WTC11 (cell line): ENCODE data around the gene CITED4. TPM values are rescaled to one million over a fixed set of nuclear protein-coding genes. Genes with fewer than 3 reads are reported as not detected.

Experiments
- ATAC-seq: fragments of 200-7000 bp; cut with Tn5 transposase; 2 replicates; pipeline ENCODE4 v1.10.0; 2021; ENCODE audit warnings: mild to moderate bottlenecking, moderate library complexity
- CTCF ChIA-PET: fragments of 300-600 bp; sonication (Branson Sonifier 250); formaldehyde crosslinking; loops from one replicate; lab custom pipeline; 2021; ENCODE audit warnings: antibody characterized with exemption; lab: Charles Lee
- POLR2A ChIA-PET: fragments of 350-600 bp; sonication (Branson Sonifier 250); formaldehyde crosslinking; loops from one replicate; lab custom pipeline; 2021; ENCODE audit warnings: antibody characterized with exemption; lab: Charles Lee
- DNase-seq: peaks from one replicate; pipeline ENCODE4 v3.0.0; 2021; ENCODE audit warnings: low spot score
- H3K27ac Mint-ChIP-seq: 2 replicates; pipeline ENCODE4 v1.8.0; 2021; ENCODE audit warnings: mixed read lengths
- H3K27me3 Mint-ChIP-seq: 2 replicates; pipeline ENCODE4 v1.8.0; 2021; ENCODE audit warnings: low read depth, mild to moderate bottlenecking, moderate library complexity, mixed read lengths
- H3K36me3 Mint-ChIP-seq: 2 replicates; pipeline ENCODE4 v1.8.0; 2021; ENCODE audit warnings: mixed read lengths
- H3K4me1 Mint-ChIP-seq: 2 replicates; pipeline ENCODE4 v1.8.0; 2022; ENCODE audit warnings: mixed read lengths
- H3K4me3 Mint-ChIP-seq: 2 replicates; pipeline ENCODE4 v1.8.0; 2021; ENCODE audit warnings: mild to moderate bottlenecking, moderate library complexity, mixed read lengths
- H3K9me3 Mint-ChIP-seq: 2 replicates; pipeline ENCODE4 v1.8.0; 2021; ENCODE audit warnings: mixed read lengths
- E2F1 ChIP-seq: sonication (generic); formaldehyde crosslinking; IDR thresholded peaks from 2 replicates; pipeline ENCODE4 v1.8.0; 2022; ENCODE audit warnings: mild to moderate bottlenecking, missing genetic modification reagents
- EMX1 ChIP-seq: fragments of 250-450 bp; sonication (Bioruptor Pico); IDR thresholded peaks from 2 replicates; pipeline ENCODE4 v1.8.0; 2021; ENCODE audit warnings: mild to moderate bottlenecking
- GABPB1 ChIP-seq: sonication (generic); formaldehyde crosslinking; IDR thresholded peaks from 2 replicates; pipeline ENCODE4 v1.8.1; 2023; ENCODE audit warnings: mild to moderate bottlenecking, missing genetic modification reagents
- GRHL2 ChIP-seq: fragments of 250-450 bp; sonication (Bioruptor Pico); IDR thresholded peaks from 2 replicates; pipeline ENCODE4 v1.8.0; 2022; ENCODE audit warnings: mild to moderate bottlenecking, moderate library complexity; ENCODE audit not compliant: insufficient replicate concordance, severe bottlenecking
- HMGA2 ChIP-seq: fragments of 250-450 bp; sonication (Bioruptor Pico); IDR thresholded peaks from 2 replicates; pipeline ENCODE4 v1.4.0; 2021; ENCODE audit warnings: mild to moderate bottlenecking, moderate library complexity
- IRF2 ChIP-seq: sonication (generic); formaldehyde crosslinking; IDR thresholded peaks from 2 replicates; pipeline ENCODE4 v1.8.0; 2022; ENCODE audit warnings: low read depth, missing genetic modification reagents, borderline replicate concordance
- JAZF1 ChIP-seq: fragments of 250-450 bp; sonication (Bioruptor Pico); IDR thresholded peaks from 2 replicates; pipeline ENCODE4 v1.9.0; 2021; ENCODE audit warnings: moderate library complexity, mild to moderate bottlenecking, inconsistent platforms
- MXD4 ChIP-seq: fragments of 250-450 bp; sonication (Bioruptor Pico); IDR thresholded peaks from 2 replicates; pipeline ENCODE4 v1.8.0; 2021; ENCODE audit warnings: mild to moderate bottlenecking, moderate library complexity, borderline replicate concordance
- NR3C1 ChIP-seq: sonication (generic); formaldehyde crosslinking; conservative IDR thresholded peaks from 2 replicates; pipeline ENCODE4 v1.8.1; 2023; ENCODE audit warnings: low read depth, mild to moderate bottlenecking, missing genetic modification reagents
- PRRX2 ChIP-seq: fragments of 250-450 bp; sonication (Bioruptor Pico); IDR thresholded peaks from 2 replicates; pipeline ENCODE4 v1.8.0; 2021; ENCODE audit warnings: mild to moderate bottlenecking
- TEAD4 ChIP-seq: sonication (generic); formaldehyde crosslinking; IDR thresholded peaks from 2 replicates; pipeline ENCODE4 v1.8.0; 2022; ENCODE audit warnings: mild to moderate bottlenecking, missing genetic modification reagents
- TP53 ChIP-seq: sonication (generic); formaldehyde crosslinking; IDR thresholded peaks from 2 replicates; pipeline ENCODE4 v1.8.1; 2023; ENCODE audit warnings: mild to moderate bottlenecking, missing genetic modification reagents
- ZNF121 ChIP-seq: sonication (generic); formaldehyde crosslinking; IDR thresholded peaks from 2 replicates; pipeline ENCODE4 v1.8.0; 2023; ENCODE audit warnings: missing genetic modification reagents
- ZNF512 ChIP-seq: sonication (generic); formaldehyde crosslinking; IDR thresholded peaks from 2 replicates; pipeline ENCODE4 v1.8.1; 2022; ENCODE audit warnings: missing genetic modification reagents, borderline replicate concordance
- total RNA-seq: library from RNA; stranded (reverse); gene quantifications from 3 replicates; pipeline ENCODE4 v1.2.3, GENCODE V29; 2021
- TF ChIP-seq, protein P1 (sequence below): fragments of 250-450 bp; sonication (Bioruptor Pico); conservative IDR thresholded peaks from 2 replicates; pipeline ENCODE4 v1.9.0; 2021; ENCODE audit warnings: mild to moderate bottlenecking
- TF ChIP-seq, protein P2 (sequence below): fragments of 250-450 bp; sonication (Bioruptor Pico); IDR thresholded peaks from 2 replicates; pipeline ENCODE4 v1.8.0; 2021; ENCODE audit warnings: mild to moderate bottlenecking
- TF ChIP-seq, protein P3 (sequence below): sonication (generic); formaldehyde crosslinking; IDR thresholded peaks from 2 replicates; pipeline ENCODE4 v1.8.1; 2023; ENCODE audit warnings: mild to moderate bottlenecking, missing genetic modification reagents
- TF ChIP-seq, protein P4 (sequence below): fragments of 250-450 bp; sonication (Bioruptor Pico); IDR thresholded peaks from 2 replicates; pipeline ENCODE4 v2.1.2; 2022; ENCODE audit warnings: mild to moderate bottlenecking, moderate library complexity
- TF ChIP-seq, protein P5 (sequence below): sonication (generic); formaldehyde crosslinking; IDR thresholded peaks from 2 replicates; pipeline ENCODE4 v1.8.1; 2023; ENCODE audit warnings: mild to moderate bottlenecking, missing genetic modification reagents

Gene CITED4
- total RNA-seq, 1 experiment from 2014 or later, result 24.6 TPM

- CTCF ChIA-PET, result interaction anchor here (0.7 to 19.7 kb wide), 4 partner anchors 7 to 95 kb away, joined by 3 to 515 read pairs (median 10); no protein-coding TSS in a partner anchor
- H3K36me3 Mint-ChIP-seq, result no peaks in the 10 kb centered on the region
- TF ChIP-seq GABPB1 (no peak), ZNF512 (no peak), TEAD4 (CRISPR knock-in tag) (no peak), IRF2 (CRISPR knock-in tag) (no peak), E2F1 (CRISPR knock-in tag) (no peak), GRHL2 (CRISPR knock-in tag) (no peak), ZNF121 (no peak)
- TF ChIP-seq, protein P1, sequence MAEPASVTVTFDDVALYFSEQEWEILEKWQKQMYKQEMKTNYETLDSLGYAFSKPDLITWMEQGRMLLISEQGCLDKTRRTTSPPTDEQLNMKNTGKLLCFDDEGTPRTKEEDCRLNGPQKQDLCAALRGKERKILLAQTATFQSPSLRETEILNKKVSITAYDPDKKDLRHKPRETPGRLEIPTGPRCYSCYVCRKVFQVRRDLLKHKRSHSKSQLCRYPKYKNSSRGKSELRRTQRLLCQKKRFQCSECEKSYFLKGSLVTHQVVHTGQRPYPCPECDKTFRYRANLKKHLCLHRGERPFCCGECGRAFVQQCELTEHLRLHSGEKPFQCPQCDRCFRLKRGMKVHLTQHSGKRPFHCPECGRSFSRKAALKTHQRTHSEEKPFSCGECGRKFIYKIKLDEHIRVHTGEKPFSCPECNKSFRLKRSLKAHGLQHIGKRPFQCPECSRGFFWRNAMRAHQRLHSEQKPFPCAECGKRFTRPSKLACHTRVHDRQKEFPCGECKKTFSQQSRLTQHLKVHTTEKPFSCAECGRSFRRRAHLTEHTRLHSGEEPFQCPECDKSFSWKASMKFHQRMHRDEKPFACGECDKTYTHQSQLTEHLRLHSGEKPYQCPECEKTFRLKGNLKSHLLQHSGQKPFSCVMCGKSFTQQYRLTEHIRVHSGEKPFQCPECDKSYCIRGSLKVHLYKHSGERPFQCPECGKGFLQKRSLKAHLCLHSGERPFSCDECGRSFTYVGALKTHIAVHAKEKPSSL (CRISPR knock-in tag), result no peak
- TF ChIP-seq, protein P2, sequence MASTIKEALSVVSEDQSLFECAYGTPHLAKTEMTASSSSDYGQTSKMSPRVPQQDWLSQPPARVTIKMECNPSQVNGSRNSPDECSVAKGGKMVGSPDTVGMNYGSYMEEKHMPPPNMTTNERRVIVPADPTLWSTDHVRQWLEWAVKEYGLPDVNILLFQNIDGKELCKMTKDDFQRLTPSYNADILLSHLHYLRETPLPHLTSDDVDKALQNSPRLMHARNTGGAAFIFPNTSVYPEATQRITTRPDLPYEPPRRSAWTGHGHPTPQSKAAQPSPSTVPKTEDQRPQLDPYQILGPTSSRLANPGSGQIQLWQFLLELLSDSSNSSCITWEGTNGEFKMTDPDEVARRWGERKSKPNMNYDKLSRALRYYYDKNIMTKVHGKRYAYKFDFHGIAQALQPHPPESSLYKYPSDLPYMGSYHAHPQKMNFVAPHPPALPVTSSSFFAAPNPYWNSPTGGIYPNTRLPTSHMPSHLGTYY (CRISPR knock-in tag), result no peak
- TF ChIP-seq, protein P3, sequence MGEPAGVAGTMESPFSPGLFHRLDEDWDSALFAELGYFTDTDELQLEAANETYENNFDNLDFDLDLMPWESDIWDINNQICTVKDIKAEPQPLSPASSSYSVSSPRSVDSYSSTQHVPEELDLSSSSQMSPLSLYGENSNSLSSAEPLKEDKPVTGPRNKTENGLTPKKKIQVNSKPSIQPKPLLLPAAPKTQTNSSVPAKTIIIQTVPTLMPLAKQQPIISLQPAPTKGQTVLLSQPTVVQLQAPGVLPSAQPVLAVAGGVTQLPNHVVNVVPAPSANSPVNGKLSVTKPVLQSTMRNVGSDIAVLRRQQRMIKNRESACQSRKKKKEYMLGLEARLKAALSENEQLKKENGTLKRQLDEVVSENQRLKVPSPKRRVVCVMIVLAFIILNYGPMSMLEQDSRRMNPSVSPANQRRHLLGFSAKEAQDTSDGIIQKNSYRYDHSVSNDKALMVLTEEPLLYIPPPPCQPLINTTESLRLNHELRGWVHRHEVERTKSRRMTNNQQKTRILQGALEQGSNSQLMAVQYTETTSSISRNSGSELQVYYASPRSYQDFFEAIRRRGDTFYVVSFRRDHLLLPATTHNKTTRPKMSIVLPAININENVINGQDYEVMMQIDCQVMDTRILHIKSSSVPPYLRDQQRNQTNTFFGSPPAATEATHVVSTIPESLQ, result no peak
- ATAC-seq (no peak), DNase-seq (no peak)
- no peak overlapping the region for H3K4me3 Mint-ChIP-seq
- H3K27me3 Mint-ChIP-seq, result peaks cover 32% of the 10 kb centered on the region
- peaks cover 8% of the 10 kb centered on the region for H3K4me1 Mint-ChIP-seq
- no peaks in the 10 kb centered on the region for H3K9me3 Mint-ChIP-seq
- POLR2A ChIA-PET, result no interaction called here
- H3K27ac Mint-ChIP-seq, result no peak overlapping the region
Measured at GRCh38 chr1:40856656-40857302, 5.4 kb downstream of the CITED4 start.

DNA sequence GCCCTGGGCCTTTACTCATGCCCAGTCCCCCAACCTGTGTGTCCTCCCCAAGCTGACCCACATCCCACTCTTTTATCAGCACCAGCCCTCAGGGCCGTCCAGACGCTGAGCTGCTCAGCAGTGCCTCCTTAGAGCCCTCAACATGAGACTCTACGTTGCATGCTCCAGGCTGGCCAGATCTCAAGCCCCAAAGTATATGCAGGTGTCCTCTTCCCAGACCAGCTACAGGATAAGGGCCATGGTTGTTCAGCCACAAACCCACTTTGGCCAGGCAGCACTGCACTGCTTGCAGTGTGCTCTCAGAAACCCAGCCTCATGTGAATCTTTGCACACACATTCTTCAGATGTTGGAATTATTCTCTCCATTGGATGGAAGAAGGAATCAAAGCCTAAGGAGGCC is 6.0 kb downstream of the CITED4 start:
- DNase-seq (no peak), ATAC-seq (no peak)
- POLR2A ChIA-PET, result no interaction called here
- Mint-ChIP-seq H3K36me3 (no peaks in the 10 kb centered on the region), H3K4me1 (peaks cover 8% of the 10 kb centered on the region), H3K27ac (no peak overlapping the region), H3K4me3 (no peak overlapping the region), H3K27me3 (peaks cover 31% of the 10 kb centered on the region), H3K9me3 (no peaks in the 10 kb centered on the region)
- CTCF ChIA-PET, result interaction anchor here (0.7 to 19.7 kb wide), 5 partner anchors 62 to 124 kb away, joined by 3 to 515 read pairs (median 3); no protein-coding TSS in a partner anchor
- TF ChIP-seq TEAD4 (CRISPR knock-in tag) (no peak), JAZF1 (CRISPR knock-in tag) (no peak), MXD4 (CRISPR knock-in tag) (no peak), NR3C1 (CRISPR knock-in tag) (no peak), HMGA2 (CRISPR knock-in tag) (no peak), EMX1 (CRISPR knock-in tag) (no peak), GRHL2 (CRISPR knock-in tag) (no peak), PRRX2 (no peak), TP53 (CRISPR knock-in tag) (no peak)
- TF ChIP-seq, protein P4, sequence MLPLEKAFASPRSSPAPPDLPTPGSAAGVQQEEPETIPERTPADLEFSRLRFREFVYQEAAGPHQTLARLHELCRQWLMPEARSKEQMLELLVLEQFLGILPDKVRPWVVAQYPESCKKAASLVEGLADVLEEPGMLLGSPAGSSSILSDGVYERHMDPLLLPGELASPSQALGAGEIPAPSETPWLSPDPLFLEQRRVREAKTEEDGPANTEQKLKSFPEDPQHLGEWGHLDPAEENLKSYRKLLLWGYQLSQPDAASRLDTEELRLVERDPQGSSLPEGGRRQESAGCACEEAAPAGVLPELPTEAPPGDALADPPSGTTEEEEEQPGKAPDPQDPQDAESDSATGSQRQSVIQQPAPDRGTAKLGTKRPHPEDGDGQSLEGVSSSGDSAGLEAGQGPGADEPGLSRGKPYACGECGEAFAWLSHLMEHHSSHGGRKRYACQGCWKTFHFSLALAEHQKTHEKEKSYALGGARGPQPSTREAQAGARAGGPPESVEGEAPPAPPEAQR (CRISPR knock-in tag), result no peak
- TF ChIP-seq, protein P5, sequence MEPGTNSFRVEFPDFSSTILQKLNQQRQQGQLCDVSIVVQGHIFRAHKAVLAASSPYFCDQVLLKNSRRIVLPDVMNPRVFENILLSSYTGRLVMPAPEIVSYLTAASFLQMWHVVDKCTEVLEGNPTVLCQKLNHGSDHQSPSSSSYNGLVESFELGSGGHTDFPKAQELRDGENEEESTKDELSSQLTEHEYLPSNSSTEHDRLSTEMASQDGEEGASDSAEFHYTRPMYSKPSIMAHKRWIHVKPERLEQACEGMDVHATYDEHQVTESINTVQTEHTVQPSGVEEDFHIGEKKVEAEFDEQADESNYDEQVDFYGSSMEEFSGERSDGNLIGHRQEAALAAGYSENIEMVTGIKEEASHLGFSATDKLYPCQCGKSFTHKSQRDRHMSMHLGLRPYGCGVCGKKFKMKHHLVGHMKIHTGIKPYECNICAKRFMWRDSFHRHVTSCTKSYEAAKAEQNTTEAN (CRISPR knock-in tag), result no peak
